Measurements from ENCODE around the gene CAPN1.

Gene CAPN1

DNA sequence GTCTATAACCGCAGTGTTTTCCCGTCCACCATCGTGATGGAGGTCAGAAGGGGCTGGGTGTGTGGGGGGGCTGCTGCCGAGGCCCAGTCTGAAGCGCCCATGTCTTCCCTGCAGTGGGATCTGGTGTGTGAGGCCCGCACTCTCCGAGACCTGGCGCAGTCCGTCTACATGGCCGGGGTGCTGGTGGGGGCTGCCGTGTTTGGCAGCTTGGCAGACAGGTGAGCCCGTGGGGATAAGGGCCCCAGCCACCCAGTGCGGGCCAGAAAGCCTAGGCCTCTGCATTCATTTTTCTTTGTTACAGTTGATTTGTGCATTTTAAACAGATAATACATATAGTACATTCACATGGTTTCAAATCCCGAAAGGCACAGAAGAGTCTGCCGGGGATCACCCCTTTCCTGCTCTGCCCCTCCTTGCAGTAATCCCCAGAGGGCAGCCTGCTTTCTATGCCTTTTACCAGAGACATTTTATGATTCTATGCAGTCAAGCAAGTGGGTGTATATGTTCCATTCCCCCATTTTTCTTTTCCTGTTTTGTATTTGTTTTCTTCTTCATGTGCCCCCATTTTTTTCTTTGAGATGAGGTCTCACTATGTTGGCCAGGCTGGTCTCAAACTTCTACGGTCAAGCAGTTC is 32.6 kb downstream of the CAPN1 start:
- TF ChIP-seq, protein P1, sequence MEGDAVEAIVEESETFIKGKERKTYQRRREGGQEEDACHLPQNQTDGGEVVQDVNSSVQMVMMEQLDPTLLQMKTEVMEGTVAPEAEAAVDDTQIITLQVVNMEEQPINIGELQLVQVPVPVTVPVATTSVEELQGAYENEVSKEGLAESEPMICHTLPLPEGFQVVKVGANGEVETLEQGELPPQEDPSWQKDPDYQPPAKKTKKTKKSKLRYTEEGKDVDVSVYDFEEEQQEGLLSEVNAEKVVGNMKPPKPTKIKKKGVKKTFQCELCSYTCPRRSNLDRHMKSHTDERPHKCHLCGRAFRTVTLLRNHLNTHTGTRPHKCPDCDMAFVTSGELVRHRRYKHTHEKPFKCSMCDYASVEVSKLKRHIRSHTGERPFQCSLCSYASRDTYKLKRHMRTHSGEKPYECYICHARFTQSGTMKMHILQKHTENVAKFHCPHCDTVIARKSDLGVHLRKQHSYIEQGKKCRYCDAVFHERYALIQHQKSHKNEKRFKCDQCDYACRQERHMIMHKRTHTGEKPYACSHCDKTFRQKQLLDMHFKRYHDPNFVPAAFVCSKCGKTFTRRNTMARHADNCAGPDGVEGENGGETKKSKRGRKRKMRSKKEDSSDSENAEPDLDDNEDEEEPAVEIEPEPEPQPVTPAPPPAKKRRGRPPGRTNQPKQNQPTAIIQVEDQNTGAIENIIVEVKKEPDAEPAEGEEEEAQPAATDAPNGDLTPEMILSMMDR (conservative IDR thresholded peaks at IDR 0.05; ENCODE audit: low read length): no peak
- DNase-seq (ENCODE audit: low read depth): no peak
- H3K4me3 ChIP-seq (ENCODE audit: low read length): no peak overlapping the region

DNA sequence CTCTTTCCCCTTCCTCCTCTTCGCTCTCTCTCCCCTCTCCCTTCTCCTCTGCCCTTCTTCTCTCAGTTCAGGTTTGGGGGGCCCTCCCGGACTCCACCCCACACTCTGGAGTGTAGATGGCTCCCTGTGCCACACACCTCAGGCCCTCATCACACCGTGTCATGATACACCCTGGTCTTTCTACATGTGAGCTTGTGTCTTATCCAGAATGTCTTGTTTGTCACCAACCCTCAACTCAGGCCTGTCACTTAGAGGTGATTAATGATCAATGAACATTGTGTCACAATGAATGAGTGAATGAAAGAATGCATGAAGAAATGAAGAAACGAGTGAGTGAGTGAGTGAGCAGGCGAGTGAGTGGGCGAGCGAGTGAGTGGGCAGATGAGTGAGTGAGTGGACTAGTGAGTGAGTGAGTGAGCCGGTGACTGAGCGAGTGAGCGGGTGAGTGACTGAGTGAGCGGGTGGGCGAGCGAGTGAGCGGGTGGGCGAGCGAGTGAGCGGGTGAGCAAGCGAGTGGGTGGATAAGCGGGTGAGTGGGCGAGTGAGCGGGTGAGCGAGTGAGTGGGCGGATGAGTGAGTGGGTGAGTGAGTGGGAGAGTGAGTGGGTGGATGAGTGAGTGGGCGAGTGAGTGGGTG is 33.8 kb downstream of the CAPN1 start:
- DNase-seq (ENCODE audit: low read depth): no peak
- TF ChIP-seq, protein P1 (conservative IDR thresholded peaks at IDR 0.05; ENCODE audit: low read length): no peak
- no peak overlapping the region for H3K4me3 ChIP-seq (ENCODE audit: low read length)

DNA sequence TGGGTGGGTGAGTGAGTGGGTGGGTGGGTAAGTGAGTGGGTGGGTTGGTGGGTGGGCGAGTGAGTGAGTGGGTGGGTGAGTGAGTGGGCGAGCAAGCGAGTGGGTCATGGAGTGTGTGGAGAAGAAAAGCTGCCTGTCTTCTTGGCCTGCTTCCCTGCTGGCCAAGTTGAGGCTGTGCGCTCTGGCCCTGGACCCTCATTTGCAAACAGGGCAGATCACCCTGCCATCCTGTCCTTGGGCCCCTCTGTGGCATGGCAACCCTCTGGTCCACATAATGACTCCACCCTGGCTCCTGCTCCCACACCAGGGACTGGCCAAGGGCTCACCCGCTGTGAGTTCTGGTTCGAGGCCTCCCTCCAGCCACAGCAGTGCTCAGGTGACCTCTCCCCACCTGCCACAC is 35.1 kb downstream of the CAPN1 start:
- TF ChIP-seq, protein P1 (conservative IDR thresholded peaks at IDR 0.05; ENCODE audit: low read length): no peak
- no peak for DNase-seq (ENCODE audit: low read depth)
- no peak overlapping the region for H3K4me3 ChIP-seq (ENCODE audit: low read length)

DNA sequence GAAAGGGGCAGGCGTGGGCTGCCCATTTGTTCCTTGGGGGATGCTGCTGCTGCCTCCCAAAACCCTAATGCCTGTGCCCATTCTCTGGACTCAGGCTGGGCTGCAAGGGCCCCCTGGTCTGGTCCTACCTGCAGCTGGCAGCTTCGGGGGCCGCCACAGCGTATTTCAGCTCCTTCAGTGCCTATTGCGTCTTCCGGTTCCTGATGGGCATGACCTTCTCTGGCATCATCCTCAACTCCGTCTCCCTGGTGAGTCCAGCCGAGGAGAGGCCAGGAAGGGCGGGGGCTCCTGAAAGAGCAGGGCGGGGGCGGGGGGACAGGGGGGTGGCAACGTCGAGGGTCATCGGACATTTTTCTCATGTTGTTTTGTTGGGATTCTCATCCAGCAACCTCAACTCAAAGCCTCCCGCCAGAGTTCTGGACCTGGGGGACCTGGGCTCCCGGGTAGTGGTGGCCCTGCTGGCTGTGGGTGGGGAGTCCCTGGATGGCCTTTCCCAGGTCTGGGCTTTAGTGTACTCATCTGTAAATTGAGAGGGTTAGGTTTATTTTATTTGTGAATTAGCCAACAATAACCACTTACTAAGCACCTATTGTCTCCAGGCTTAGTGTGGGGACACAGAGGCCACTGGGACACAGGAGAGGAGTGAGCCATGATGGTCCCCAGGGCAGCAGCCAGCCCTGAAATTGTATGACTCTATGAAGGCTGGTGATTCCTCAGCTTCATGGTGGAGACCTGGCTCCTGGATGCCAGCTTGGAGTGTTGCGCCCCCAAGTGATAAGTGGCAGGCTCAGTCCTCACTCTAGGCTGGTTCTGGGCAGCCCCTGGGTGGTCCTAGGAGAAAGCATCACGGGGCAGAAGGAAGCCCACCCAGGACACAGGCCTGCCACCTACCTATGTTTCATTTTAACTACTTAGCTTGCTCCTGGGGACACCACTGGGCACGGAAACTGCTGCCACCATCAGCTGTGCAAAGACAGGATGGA is 36.0 kb downstream of the CAPN1 start:
- TF ChIP-seq, protein P1 (conservative IDR thresholded peaks at IDR 0.05; ENCODE audit: low read length): no peak
- DNase-seq (ENCODE audit: low read depth): no peak
- H3K4me3 ChIP-seq (ENCODE audit: low read length): no peak overlapping the region

DNA sequence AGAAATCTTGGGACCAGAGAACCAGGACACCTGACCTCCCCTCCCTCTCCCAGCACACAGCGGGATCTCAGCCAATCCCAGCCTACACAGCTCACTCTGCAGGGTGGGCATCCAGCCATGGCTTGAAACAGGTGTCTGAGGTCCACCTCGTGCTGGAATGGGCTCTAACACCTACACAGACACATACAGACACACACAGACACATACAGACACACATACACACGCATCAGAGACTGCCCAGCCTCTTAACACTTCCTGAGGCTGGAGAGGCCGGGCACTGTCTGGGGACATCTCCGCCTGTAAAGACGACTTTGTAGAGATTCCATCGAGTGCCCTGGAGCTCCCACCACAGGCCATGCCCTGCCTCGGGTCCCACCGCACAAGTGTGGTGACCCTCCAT is 36.7 kb downstream of the CAPN1 start:
- H3K4me3 ChIP-seq (ENCODE audit: low read length): no peak overlapping the region
- no peak for DNase-seq (ENCODE audit: low read depth)
- TF ChIP-seq, protein P1 (conservative IDR thresholded peaks at IDR 0.05; ENCODE audit: low read length): no peak

DNA sequence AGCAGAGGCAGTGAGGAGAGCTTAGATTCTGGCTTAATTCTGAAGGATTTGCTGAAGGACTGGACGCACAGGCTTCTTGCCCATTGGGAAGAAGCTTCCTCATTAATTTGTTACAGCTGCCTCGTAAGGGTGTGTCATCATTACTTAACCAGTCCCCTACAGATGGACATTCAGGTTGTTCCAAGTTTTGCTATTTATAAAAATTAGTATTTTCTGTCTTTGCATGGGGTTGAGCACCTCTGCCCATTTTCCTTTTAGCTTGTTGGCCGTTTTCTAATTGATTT is 38.1 kb downstream of the CAPN1 start:
- TF ChIP-seq, protein P1 (conservative IDR thresholded peaks at IDR 0.05; ENCODE audit: low read length): no peak
- no peak overlapping the region for H3K4me3 ChIP-seq (ENCODE audit: low read length)
- DNase-seq (ENCODE audit: low read depth): peak; percentile 83
